Immature natural killer cell (primary cell): Measurements from ENCODE around the gene NR6A1. TPM values are rescaled to one million over a fixed set of nuclear protein-coding genes. Genes with fewer than 3 reads are reported as not detected.

Experiments used
- DNase-seq, 3 donors: peaks; one replicate each; pipeline ENCODE4 v3.0.0; 2022; ENCODE audit warnings: mixed read lengths in 1 of 3
- H3K27ac Mint-ChIP-seq, 6 donors: one replicate each; pipeline ENCODE4 v1.8.0; 2020; ENCODE audit warnings: mixed read lengths in 6 of 6, mild to moderate bottlenecking in 5 of 6, inconsistent platforms in 4 of 6, moderate library complexity in 3 of 6
- H3K27me3 Mint-ChIP-seq, 3 donors: one replicate each; pipeline ENCODE4 v1.8.0; 2020 to 2021; ENCODE audit warnings: low read depth in 3 of 3, mild to moderate bottlenecking in 3 of 3, mixed read lengths in 3 of 3, moderate library complexity in 3 of 3, inconsistent platforms in 1 of 3
- H3K36me3 Mint-ChIP-seq, 3 donors: one replicate each; pipeline ENCODE4 v1.8.0; 2020; ENCODE audit warnings: mixed read lengths in 3 of 3, inconsistent platforms in 2 of 3, mild to moderate bottlenecking in 2 of 3
- H3K4me1 Mint-ChIP-seq, 2 donors: one replicate each; pipeline ENCODE4 v1.8.0; 2020; ENCODE audit warnings: inconsistent platforms in 2 of 2, mild to moderate bottlenecking in 2 of 2, mixed read lengths in 2 of 2, moderate library complexity in 1 of 2
- H3K4me3 Mint-ChIP-seq, 5 donors: one replicate each; pipeline ENCODE4 v1.8.0; 2020; ENCODE audit warnings: mild to moderate bottlenecking in 5 of 5, mixed read lengths in 5 of 5, inconsistent platforms in 3 of 5, moderate library complexity in 3 of 5
- H3K9me3 Mint-ChIP-seq, 6 donors: one replicate each; pipeline ENCODE4 v1.8.0; 2020; ENCODE audit warnings: mild to moderate bottlenecking in 6 of 6, mixed read lengths in 6 of 6, inconsistent platforms in 4 of 6, moderate library complexity in 3 of 6
- polyA plus RNA-seq, 3 donors: library from polyadenylated mRNA; unstranded; fragments of 300-500 nt; fragmentation: Illumina TruSeq; gene quantifications; one replicate each; pipeline ENCODE4 v1.2.3, GENCODE V29; 2021

The NR6A1 gene
- polyA plus RNA-seq, 3 donors from 2014 or later: not detected

GRCh38 chr9:124512806-124513204, 258.3 kb downstream of the NR6A1 start:
- Mint-ChIP-seq H3K9me3 (no peaks in the 10 kb centered on the region), H3K4me1 (no peaks in the 10 kb centered on the region), H3K27ac (no peak overlapping the region), H3K27me3 (peaks cover 0 to 2% (median 1%) of the 10 kb centered on the region in 3 donors), H3K36me3 (no peaks in the 10 kb centered on the region), H3K4me3 (no peak overlapping the region)
- no peak for DNase-seq

DNA sequence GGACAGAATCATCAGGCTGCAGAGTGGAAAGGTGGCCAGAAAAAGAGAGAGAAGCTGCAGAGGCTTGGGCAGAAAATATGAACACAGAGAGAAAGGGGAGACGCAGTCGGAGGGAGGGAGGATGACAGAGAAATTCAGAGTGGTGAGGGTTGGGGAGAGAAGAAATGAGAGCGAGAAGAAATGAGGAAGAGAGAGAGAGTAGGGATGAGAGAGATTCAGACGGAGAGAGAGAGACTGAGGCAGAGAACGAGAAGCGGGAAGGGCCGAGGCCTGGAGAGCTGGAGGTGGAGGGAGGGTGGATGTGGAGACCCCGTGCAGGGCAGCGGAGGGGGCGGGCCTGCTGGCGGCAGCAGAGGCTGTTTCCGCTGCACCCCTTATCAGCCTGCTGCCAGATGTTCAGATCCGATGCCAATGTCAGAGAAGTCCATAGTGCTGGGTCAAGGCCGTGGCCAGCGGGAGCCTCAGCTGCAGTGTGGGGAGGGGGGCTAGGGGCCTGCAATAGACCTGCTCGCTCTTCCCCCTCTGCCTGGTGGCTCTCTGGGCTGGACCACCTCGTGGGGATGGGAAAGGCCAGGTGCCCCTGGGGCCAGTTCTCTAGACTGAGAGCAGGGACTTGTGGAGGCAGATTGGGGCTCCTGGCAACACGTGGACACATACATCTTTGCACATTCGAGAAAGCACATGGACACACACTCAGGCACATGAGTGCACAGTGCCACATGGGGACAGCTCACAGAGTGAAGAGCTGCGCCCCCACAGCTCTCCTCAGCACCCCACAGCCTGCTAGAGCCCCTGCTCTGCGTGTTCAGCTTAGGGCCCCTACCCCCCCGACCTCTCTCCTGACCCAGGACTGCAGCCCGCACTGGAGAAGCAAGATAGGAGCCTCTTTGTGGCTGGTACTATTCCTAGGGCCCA, 259.0 kb downstream of the NR6A1 start:
- DNase-seq: no peak
- Mint-ChIP-seq H3K4me1 (no peaks in the 10 kb centered on the region), H3K27me3 (peaks cover 0 to 2% (median 1%) of the 10 kb centered on the region in 3 donors), H3K4me3 (no peak overlapping the region), H3K36me3 (no peaks in the 10 kb centered on the region), H3K27ac (peak overlapping the region in 1 of 6 donors; percentile 31), H3K9me3 (no peaks in the 10 kb centered on the region)

DNA sequence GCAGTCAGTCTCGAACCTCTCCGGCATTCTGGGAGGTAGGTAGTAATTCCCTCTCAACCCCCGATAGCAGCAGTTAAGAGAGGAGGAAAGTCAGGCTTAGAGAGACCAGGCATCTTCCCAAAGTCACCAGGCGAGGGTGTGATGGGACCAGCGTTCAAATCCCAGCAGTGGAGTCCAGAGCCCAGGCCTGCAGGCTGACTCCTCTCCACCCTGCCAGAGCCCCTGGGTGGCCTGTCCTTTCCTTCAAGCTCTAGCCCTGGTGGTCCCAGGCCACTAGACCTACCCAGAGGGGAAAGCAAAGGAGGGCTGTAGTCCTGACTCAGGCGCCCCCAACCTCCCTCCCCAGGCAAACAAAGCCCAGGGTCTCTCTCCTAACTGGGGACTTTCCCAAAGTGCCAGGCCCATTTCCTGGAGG, 259.7 kb downstream of the NR6A1 start:
- no peaks in the 10 kb centered on the region for H3K4me1 Mint-ChIP-seq
- no peaks in the 10 kb centered on the region for H3K36me3 Mint-ChIP-seq
- DNase-seq: no peak
- no peaks in the 10 kb centered on the region for H3K9me3 Mint-ChIP-seq
- H3K4me3 Mint-ChIP-seq: no peak overlapping the region
- peaks cover 0 to 3% (median 2%) of the 10 kb centered on the region in 3 donors for H3K27me3 Mint-ChIP-seq
- H3K27ac Mint-ChIP-seq: peak overlapping the region in 1 of 6 donors; percentile 31

GRCh38 chr9:124510650-124511425, 260.3 kb downstream of the NR6A1 start:
- Mint-ChIP-seq H3K27ac (no peak overlapping the region), H3K27me3 (peaks cover 0 to 3% (median 2%) of the 10 kb centered on the region in 3 donors)

GRCh38 chr9:124507880-124508423, 263.2 kb downstream of the NR6A1 start:
- H3K27ac Mint-ChIP-seq: no peak overlapping the region
- H3K27me3 Mint-ChIP-seq: peaks cover 6 to 9% (median 8%) of the 10 kb centered on the region in 3 donors
- H3K9me3 Mint-ChIP-seq: peaks cover 0 to 2% (median 0%) of the 10 kb centered on the region in 6 donors
- H3K4me1 Mint-ChIP-seq: peaks cover 6 to 7% of the 10 kb centered on the region in 2 donors
- H3K4me3 Mint-ChIP-seq: no peak overlapping the region
- DNase-seq: no peak
- peaks cover 0 to 5% (median 4%) of the 10 kb centered on the region in 3 donors for H3K36me3 Mint-ChIP-seq

More at GRCh38 chr9:124510650-124511425, 260.3 kb downstream of the NR6A1 start:
- Mint-ChIP-seq H3K4me1 (no peaks in the 10 kb centered on the region), H3K9me3 (no peaks in the 10 kb centered on the region), H3K4me3 (no peak overlapping the region), H3K36me3 (no peaks in the 10 kb centered on the region)
- DNase-seq: no peak

GRCh38 chr9:124506931-124507879, 263.9 kb downstream of the NR6A1 start, which contains the start of gene NR5A1:
Gene NR5A1, minus strand, starts transcription at chr9:124507399. Its CDS starts 4,004 bp downstream, at chr9:124503395.
- H3K9me3 Mint-ChIP-seq: peaks cover 0 to 2% (median 0%) of the 10 kb centered on the region in 6 donors
- peaks cover 6 to 9% (median 8%) of the 10 kb centered on the region in 3 donors for H3K27me3 Mint-ChIP-seq
- no peak within 1 kb of the TSS for H3K27ac Mint-ChIP-seq
- no peak within 1 kb of the TSS for H3K4me3 Mint-ChIP-seq
- no peak for DNase-seq
- H3K4me1 Mint-ChIP-seq: peaks cover 6 to 7% of the 10 kb centered on the region in 2 donors
- H3K36me3 Mint-ChIP-seq: peaks cover 0 to 5% (median 4%) of the 10 kb centered on the region in 3 donors

- H3K9me3 Mint-ChIP-seq: peaks cover 0 to 2% (median 0%) of the 10 kb centered on the region in 6 donors
- peaks cover 6 to 7% of the 10 kb centered on the region in 2 donors for H3K4me1 Mint-ChIP-seq
- no peak overlapping the region for H3K27ac Mint-ChIP-seq
- peaks cover 7 to 8% (median 8%) of the 10 kb centered on the region in 3 donors for H3K27me3 Mint-ChIP-seq
- H3K4me3 Mint-ChIP-seq: no peak overlapping the region
- DNase-seq: no peak
- peaks cover 0 to 5% (median 4%) of the 10 kb centered on the region in 3 donors for H3K36me3 Mint-ChIP-seq
Measured at GRCh38 chr9:124506433-124506832, 264.7 kb downstream of the NR6A1 start.

GRCh38 chr9:124505901-124506346, 265.2 kb downstream of the NR6A1 start:
- no peak for DNase-seq
- no peak overlapping the region for H3K27ac Mint-ChIP-seq
- H3K36me3 Mint-ChIP-seq: peaks cover 0 to 5% (median 4%) of the 10 kb centered on the region in 3 donors
- H3K9me3 Mint-ChIP-seq: peaks cover 0 to 2% (median 0%) of the 10 kb centered on the region in 6 donors
- peaks cover 7 to 9% (median 8%) of the 10 kb centered on the region in 3 donors for H3K27me3 Mint-ChIP-seq
- H3K4me1 Mint-ChIP-seq: peaks cover 6 to 7% of the 10 kb centered on the region in 2 donors
- H3K4me3 Mint-ChIP-seq: no peak overlapping the region

- Mint-ChIP-seq H3K27ac (no peak overlapping the region), H3K36me3 (peaks cover 0 to 5% (median 4%) of the 10 kb centered on the region in 3 donors), H3K9me3 (peaks cover 0 to 2% (median 0%) of the 10 kb centered on the region in 6 donors), H3K4me1 (peaks cover 6 to 7% of the 10 kb centered on the region in 2 donors), H3K4me3 (peak overlapping the region in 4 of 5 donors; percentile 38 to 69 (median 46)), H3K27me3 (peaks cover 7 to 12% (median 8%) of the 10 kb centered on the region in 3 donors)
- DNase-seq: no peak
Measured at GRCh38 chr9:124505006-124505900, 265.9 kb downstream of the NR6A1 start.

- DNase-seq: no peak
- Mint-ChIP-seq H3K36me3 (peaks cover 0 to 5% (median 4%) of the 10 kb centered on the region in 3 donors), H3K9me3 (peaks cover 0 to 2% (median 0%) of the 10 kb centered on the region in 6 donors), H3K4me1 (peaks cover 6 to 7% of the 10 kb centered on the region in 2 donors), H3K27ac (no peak overlapping the region), H3K27me3 (peaks cover 7 to 15% (median 8%) of the 10 kb centered on the region in 3 donors), H3K4me3 (no peak overlapping the region)
Measured at GRCh38 chr9:124504530-124505005, 266.5 kb downstream of the NR6A1 start.

DNA sequence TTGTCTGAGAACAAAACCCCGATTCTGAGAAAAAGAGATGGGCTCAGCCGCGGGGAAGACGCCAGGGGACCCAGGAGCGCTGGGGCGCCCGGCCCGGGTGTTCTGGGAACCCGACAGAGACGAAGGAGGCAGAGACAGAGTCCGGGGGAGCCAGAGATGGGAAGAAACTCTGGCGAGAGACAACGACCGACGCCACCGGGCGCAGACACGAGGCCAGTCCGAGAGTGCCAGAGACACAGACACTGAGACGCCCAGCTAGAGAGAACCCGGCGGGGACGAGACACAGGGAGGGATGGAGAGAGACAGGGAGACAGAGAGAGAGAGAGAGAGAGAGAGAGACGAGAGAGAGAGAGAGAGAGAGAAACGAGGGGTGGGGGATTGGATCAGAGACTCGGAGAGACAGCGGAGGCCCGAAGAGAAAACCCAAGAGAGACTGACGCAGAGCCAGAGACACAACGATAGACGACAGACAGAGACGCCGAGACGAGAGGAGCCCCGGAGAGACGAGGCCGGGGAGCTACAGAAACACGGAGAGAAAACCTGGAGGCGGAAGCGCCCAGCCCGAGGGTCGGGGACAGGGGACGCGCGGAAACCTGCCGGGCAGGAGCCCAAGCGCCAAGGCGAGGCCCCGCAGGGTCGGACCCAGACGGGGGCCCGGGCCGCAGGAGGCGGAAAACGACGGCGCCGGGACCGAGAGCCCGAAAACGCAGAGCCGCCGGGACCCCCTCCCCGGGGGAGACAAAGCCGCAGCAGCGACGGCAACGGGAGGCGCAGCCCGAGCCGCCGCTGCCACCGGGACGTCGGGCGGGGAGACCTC, 267.2 kb downstream of the NR6A1 start:
- H3K9me3 Mint-ChIP-seq: peaks cover 0 to 2% (median 0%) of the 10 kb centered on the region in 6 donors
- peak overlapping the region in 1 of 6 donors; percentile 61 for H3K27ac Mint-ChIP-seq
- H3K4me3 Mint-ChIP-seq: peak overlapping the region; percentile 67 to 84 (median 83)
- DNase-seq: no peak
- H3K4me1 Mint-ChIP-seq: peaks cover 6 to 7% of the 10 kb centered on the region in 2 donors
- peaks cover 0 to 5% (median 4%) of the 10 kb centered on the region in 3 donors for H3K36me3 Mint-ChIP-seq
- H3K27me3 Mint-ChIP-seq: peaks cover 7 to 15% (median 8%) of the 10 kb centered on the region in 3 donors
